ENCODE measurements around the gene RNF220.

RNF220 gene

GRCh38 chr1:44431861-44432260 is 26.8 kb downstream of the RNF220 start:
- no peak for TF ChIP-seq CTCF (IDR thresholded peaks at IDR 0.05; ENCODE audit: low read depth, low read length)
- H3K4me3 ChIP-seq (replicated peaks in 1 of 2; ENCODE audit: low read depth in 2 of 2, low read length in 2 of 2): no peak overlapping the region
- no peak for DNase-seq (ENCODE audit: low read depth in 2 of 2)

- peak; percentile 23 to 24 for DNase-seq (ENCODE audit: low read depth in 2 of 2)
- no peak for TF ChIP-seq CTCF (IDR thresholded peaks at IDR 0.05; ENCODE audit: low read depth, low read length)
- no peak overlapping the region for H3K4me3 ChIP-seq (replicated peaks in 1 of 2; ENCODE audit: low read depth in 2 of 2, low read length in 2 of 2)
Observed at GRCh38 chr1:44433209-44433608, 28.2 kb downstream of the RNF220 start.

- DNase-seq (ENCODE audit: low read depth in 2 of 2): no peak
- H3K4me3 ChIP-seq (replicated peaks in 1 of 2; ENCODE audit: low read depth in 2 of 2, low read length in 2 of 2): no peak overlapping the region
- TF ChIP-seq CTCF (IDR thresholded peaks at IDR 0.05; ENCODE audit: low read depth, low read length): no peak
Observed at GRCh38 chr1:44436401-44437106, 31.5 kb downstream of the RNF220 start.

GRCh38 chr1:44437107-44437716 is 32.2 kb downstream of the RNF220 start:
- no peak for DNase-seq (ENCODE audit: low read depth in 2 of 2)

GRCh38 chr1:44442791-44443190 is 37.7 kb downstream of the RNF220 start:
- TF ChIP-seq CTCF (IDR thresholded peaks at IDR 0.05; ENCODE audit: low read depth, low read length): no peak
- DNase-seq (ENCODE audit: low read depth in 2 of 2): peak; percentile 36 to 70
- no peak overlapping the region for H3K4me3 ChIP-seq (replicated peaks in 1 of 2; ENCODE audit: low read depth in 2 of 2, low read length in 2 of 2)

More at GRCh38 chr1:44437107-44437716, 32.2 kb downstream of the RNF220 start:
- TF ChIP-seq CTCF (IDR thresholded peaks at IDR 0.05; ENCODE audit: low read depth, low read length): no peak
- no peak overlapping the region for H3K4me3 ChIP-seq (replicated peaks in 1 of 2; ENCODE audit: low read depth in 2 of 2, low read length in 2 of 2)

- peak; percentile 7 to 67 for DNase-seq (ENCODE audit: low read depth in 2 of 2)
- H3K4me3 ChIP-seq (replicated peaks in 1 of 2; ENCODE audit: low read depth in 2 of 2, low read length in 2 of 2): no peak overlapping the region
- no peak for TF ChIP-seq CTCF (IDR thresholded peaks at IDR 0.05; ENCODE audit: low read depth, low read length)
Observed at GRCh38 chr1:44447051-44447810, 42.2 kb downstream of the RNF220 start.

Measured in cardiac fibroblast (primary cell).